Tibial nerve (tissue), 4 donors: ENCODE data around the gene CEP112.

Experiments
- CTCF ChIP-seq, 5 experiments: fragments of 200-600 bp in 3 of 5; fragments of 450-650 bp in 2 of 5; sonication (generic) in 3 of 5; IDR thresholded peaks; one replicate each; pipeline ENCODE4 v1.5.1; 2016 to 2019; ENCODE audit warnings: antibody characterized with exemption in 5 of 5, mild to moderate bottlenecking in 3 of 5, moderate library complexity in 2 of 5
- EP300 ChIP-seq, 2 donors: sonication (generic); formaldehyde crosslinking; IDR thresholded peaks; one replicate each; pipeline ENCODE4 v1.6.1; 2017; ENCODE audit warnings: antibody characterized with exemption in 2 of 2, mild to moderate bottlenecking in 1 of 2
- POLR2A ChIP-seq, 2 donors: fragments of 450-650 bp; IDR thresholded peaks; one replicate each; pipeline ENCODE4 v1.6.1; 2017; ENCODE audit warnings: antibody characterized with exemption in 2 of 2, mild to moderate bottlenecking in 2 of 2, moderate library complexity in 2 of 2

- TF ChIP-seq CTCF (IDR thresholded peaks at IDR 0.05) (no peak), POLR2A (IDR thresholded peaks at IDR 0.05) (no peak), EP300 (IDR thresholded peaks at IDR 0.05) (no peak)
Measured at GRCh38 chr17:65820811-65821210, 371.1 kb downstream of the CEP112 start.
